ENCODE measurements around the gene STIL.
"Not testable (repeated sequence)": the region's sequence is repeated elsewhere in the genome, so short reads cannot be mapped to it uniquely, and the experiment has no call there.

The STIL gene

GRCh38 chr1:47313915-47314664, at the start of gene STIL:
TSS of gene STIL (minus strand) at chr1:47314147. CDS start at chr1:47310319, 3,828 bp downstream.
- peak; percentile 97 for DNase-seq

DNA sequence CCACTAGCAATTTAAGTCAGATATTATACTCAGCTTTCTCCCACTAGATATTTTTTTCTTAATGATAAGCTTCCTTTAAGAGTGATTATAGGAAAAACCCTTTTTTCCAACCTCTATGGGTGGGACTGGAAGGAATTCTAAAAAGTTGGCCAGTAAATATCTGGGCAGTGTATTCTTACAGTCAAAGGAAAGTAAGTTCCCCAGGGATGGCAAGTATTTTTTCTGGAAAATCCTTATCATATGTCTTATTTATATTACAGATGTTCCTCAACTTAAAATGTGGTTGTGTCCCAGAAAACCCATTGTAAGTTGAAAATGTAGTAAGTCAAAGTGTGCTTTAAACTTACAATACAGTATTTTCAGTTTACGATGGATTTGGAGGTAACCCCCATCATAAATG, 48.9 kb upstream of the STIL start:
- no peak for DNase-seq

GRCh38 chr1:47361380-47361779, 47.4 kb upstream of the STIL start:
- DNase-seq, result no peak

DNA sequence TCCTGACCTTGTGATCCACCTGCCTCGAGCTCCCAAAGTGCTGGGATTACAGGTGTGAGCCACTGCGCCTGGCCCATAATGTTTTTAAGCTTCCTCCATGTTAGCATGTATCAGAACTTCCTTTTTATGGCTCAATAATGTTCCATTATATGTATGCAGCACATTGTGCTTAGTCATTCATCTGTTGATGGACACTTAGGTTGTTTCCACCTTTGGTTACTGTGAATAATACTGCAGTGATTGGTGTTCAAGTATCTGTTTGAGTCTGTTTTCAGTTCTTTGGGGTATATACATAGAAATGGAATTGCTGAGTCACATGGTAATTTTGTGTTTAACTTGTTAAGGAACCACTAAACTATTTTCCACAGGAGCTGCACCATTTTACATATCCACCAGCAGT, 37.4 kb upstream of the STIL start:
- no peak for DNase-seq

GRCh38 chr1:47348246-47348645, 34.3 kb upstream of the STIL start:
- no peak for DNase-seq

GRCh38 chr1:47347735-47348134, 33.8 kb upstream of the STIL start:
- no peak for DNase-seq

GRCh38 chr1:47346979-47347378, 33.0 kb upstream of the STIL start:
- not testable (repeated sequence) for DNase-seq

DNA sequence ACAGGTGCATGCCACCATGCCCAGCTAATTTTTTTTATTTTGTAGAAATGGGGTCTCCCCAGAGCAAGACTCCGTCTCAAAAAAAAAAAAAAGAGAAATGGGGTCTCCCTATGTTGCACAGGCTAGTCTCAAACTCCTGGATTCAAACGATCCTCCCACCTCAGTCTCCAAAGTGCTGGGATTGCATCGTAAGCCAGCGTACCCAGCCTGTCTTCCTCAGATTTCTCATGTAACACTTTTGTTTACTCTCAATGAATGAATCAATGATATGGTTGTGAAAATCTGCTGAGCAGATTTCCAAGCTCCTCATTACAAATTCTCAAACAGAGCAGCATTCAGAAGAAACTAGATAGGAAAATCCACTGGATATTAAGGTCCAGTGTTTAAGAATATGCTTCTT, 26.3 kb upstream of the STIL start:
- DNase-seq, result no peak

GRCh38 chr1:47338249-47339077, 24.5 kb upstream of the STIL start:
- no peak for DNase-seq

- DNase-seq, result no peak
Observed at GRCh38 chr1:47337350-47337749, 23.4 kb upstream of the STIL start.

GRCh38 chr1:47334765-47335435, 21.0 kb upstream of the STIL start:
- no peak for DNase-seq

DNA sequence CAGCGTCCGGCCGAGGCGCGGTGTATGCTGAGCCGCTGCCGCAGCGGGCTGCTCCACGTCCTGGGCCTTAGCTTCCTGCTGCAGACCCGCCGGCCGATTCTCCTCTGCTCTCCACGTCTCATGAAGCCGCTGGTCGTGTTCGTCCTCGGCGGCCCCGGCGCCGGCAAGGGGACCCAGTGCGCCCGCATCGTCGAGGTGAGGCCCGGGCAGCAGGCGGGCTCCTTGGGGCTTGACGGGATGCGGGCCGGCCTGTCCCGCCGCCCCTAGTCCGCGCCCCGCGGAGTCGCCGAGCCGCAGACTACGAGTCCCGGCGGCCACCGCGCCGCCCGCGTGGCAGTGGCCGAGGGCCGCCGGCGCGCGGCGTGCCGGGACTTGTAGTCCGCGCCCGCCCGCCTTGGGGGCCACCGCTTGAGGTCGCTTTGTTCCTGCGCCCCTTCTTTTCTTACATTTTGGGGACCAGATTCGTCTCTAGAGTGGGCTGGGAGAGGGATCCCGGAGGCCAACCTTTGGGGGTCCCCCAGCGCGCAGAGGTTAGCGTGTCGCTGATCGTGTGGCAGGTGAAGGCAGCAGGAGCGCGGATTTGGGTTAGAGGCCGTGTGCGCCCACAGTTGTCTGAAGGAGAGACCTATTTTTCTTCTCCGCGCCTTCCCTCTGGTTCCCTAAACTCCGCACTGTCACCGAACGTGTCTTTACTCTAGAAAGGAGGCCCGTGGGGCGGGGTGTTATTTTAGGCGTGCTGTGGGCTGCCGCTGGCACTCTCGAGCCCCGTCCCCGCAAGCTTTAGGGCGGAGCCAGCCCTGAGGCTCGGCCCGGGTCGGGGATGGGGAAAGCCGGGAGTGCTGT, 20.2 kb upstream of the STIL start:
- peak; percentile 70 for DNase-seq

DNA sequence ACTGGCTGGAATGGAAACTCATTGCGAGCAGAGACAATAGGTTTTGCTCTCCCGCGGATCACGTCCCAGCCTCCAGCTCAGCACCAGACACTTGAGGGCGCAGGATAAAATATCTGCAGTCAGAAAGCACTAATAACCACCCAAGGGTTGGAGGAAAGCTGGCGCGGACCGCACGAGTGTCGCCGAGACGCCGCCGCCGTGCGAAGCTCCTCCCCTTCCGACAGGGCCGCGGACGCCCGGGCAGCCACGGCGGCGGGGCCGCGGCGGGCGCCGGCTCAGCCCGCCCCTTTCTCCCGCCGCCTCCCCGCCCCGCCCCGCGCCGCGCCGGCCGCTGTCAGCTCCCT, 19.6 kb upstream of the STIL start, which contains the start of gene CMPK1:
TSS of gene CMPK1 (plus strand) at position 213 of the 344 bp plus-strand sequence. CDS start 156 bp downstream, outside the sequence.
- peak; percentile 75 for DNase-seq

DNA sequence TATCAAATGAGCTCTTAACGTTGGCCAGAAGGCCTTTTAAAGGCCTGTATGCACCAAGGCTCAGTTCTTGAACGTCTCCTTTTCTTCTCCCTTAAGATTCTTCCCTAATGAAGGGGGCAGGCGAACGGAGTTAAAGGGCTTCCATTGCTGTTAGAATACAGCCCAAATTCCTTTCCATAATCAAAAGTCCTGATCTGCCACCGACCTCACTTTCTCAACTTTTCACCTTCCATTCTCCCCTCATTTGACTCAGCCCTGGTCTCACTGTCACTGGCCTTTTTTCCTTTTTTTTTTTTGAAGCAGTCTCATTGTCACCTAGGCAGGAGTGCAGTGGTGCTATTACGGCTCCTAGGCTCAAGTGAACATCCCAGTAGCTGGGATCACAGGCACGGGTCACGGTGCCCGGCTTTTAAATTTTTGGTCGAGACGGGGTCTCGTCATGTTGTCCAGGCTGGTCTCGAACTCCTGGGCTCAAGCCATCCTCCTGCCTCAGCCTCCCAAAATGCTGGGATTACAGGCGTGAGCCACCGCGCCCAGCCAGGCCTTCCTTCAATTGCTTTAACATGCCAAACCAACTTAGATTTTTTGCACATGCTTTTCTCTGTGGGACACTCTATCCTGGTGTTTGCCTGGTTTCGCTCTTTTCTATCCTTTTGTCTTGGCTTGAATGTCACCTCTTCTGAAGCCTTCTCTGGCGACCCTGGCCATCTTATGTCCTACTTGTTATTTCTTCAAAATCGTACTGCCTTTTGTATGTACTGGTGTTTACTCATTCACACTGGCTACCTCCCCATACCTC, 19.0 kb upstream of the STIL start:
- DNase-seq, result no peak

GRCh38 chr1:47331875-47332274, 17.9 kb upstream of the STIL start:
- no peak for DNase-seq

GRCh38 chr1:47330212-47330611, 16.3 kb upstream of the STIL start:
- no peak for DNase-seq

GRCh38 chr1:47328992-47329391, 15.0 kb upstream of the STIL start:
- no peak for DNase-seq

GRCh38 chr1:47326271-47326670, 12.3 kb upstream of the STIL start:
- no peak for DNase-seq

DNA sequence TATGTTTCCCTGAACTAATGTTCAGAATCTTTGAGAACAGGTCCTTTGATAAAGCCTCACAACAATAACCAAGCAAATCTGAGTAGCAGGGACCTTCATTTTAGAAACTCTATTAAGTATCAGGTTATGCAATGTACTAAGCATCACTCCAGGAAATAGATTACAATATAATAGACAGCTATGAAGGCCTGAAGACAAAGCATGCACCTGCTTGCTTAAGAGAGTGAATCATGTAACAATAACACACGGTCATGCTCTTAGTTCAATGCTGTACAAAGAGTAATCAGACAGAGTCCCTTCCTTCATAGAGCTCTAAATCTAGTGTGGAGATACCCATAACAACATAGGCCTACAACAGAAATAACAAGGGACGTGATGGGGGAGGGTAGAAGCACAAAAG, 11.6 kb upstream of the STIL start:
- no peak for DNase-seq

DNA sequence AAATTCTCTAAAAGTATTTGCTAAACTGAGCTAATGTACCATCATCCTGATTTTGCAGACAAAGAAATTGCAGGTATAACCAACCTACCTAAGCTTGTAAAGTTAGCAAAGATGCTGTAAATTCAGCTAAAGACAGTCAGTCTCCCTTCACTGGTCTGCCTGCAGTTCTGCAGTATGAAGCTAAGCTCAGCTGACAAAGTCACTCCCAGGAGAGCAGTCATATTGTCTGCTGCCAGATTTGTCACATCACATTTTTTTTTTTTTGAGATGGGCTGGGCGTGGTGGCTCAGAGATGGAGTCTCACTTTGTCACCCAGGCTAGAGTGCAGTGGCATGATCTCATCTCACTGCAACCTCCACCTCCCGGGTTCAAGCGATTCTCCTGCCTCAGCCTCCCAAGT, 10.7 kb upstream of the STIL start:
- no peak for DNase-seq

GRCh38 chr1:47323599-47324031, 9.7 kb upstream of the STIL start:
- no peak for DNase-seq

GRCh38 chr1:47319968-47320367, 6.0 kb upstream of the STIL start:
- not testable (repeated sequence) for DNase-seq

Data from CD4-positive, alpha-beta T cell treated with Interleukin-15 for 1 hour (primary cell).